ENCODE results near the gene STK39. TPM values are rescaled to one million over a fixed set of nuclear protein-coding genes. Genes with fewer than 3 reads are reported as not detected.

Gene STK39
- total and polyA plus RNA-seq, 9 of the 15 experiments (the other 6 are each of a cell fraction or from before 2014, with no cell fraction given): 0.19 to 0.76 (median 0.51) TPM

- TF ChIP-seq THRA (IDR thresholded peaks at IDR 0.05): no peak
- no peak for TF ChIP-seq ZBTB12 (CRISPR knock-in tag; IDR thresholded peaks at IDR 0.05)
- TF ChIP-seq SIN3B (IDR thresholded peaks at IDR 0.05; ENCODE audit: low read depth): no peak
- TF ChIP-seq ATF4 (CRISPR knock-in tag; IDR thresholded peaks at IDR 0.05): no peak
These were observed 102.4 kb downstream of the STK39 start (continued) for GRCh38 chr2:168145011-168145410.

GRCh38 chr2:168143813-168144212, 103.6 kb downstream of the STK39 start:
- WGBS (ENCODE audit: insufficient coverage, low coverage, missing lambda C conversion rate): 2% methylated on average over 3 of the region's 3 CpGs
- H3K27me3 ChIP-seq (ENCODE audit: control insufficient read depth in 2 of 2, insufficient read depth in 2 of 2, low read length in 2 of 2): peaks cover 0 to 5% of the 10 kb centered on the region in 2 experiments; a peak in 1 of 5 replicates
- H3K36me3 ChIP-seq (ENCODE audit: control insufficient read depth, insufficient read depth, low read length): no peaks in the 10 kb centered on the region
- DNase-seq (ENCODE audit: extremely low read depth in 1 of 4, low spot score in 3 of 4) (no peak), ATAC-seq (no peak), FAIRE-seq (no peak)
- H3K79me2 ChIP-seq (ENCODE audit: control insufficient read depth, insufficient read depth, low read length): no peaks in the 10 kb centered on the region
- no peak overlapping the region for H3K9ac ChIP-seq (ENCODE audit: insufficient read depth in 1 of 2, low read depth in 2 of 2, low read length in 2 of 2)
- H4K20me1 ChIP-seq (replicated peaks; ENCODE audit: control insufficient read depth, insufficient read depth, low read length): no peaks in the 10 kb centered on the region
- no peaks in the 10 kb centered on the region for H3K4me1 ChIP-seq (replicated peaks in 1 of 2; ENCODE audit: control insufficient read depth in 2 of 2, insufficient read depth in 2 of 2, low read length in 2 of 2)
- POLR2A ChIA-PET: interaction anchor here (0.6 kb wide), 1 partner anchor 14 kb away, joined by 3 read pairs; no protein-coding TSS in a partner anchor
- H3K27ac ChIP-seq (ENCODE audit: extremely low read depth, low read depth, low read length): no peak overlapping the region
- H3K9me1 ChIP-seq (ENCODE audit: control insufficient read depth, insufficient read depth, low read length): no peaks in the 10 kb centered on the region
- H3K9me3 ChIP-seq (replicated peaks; ENCODE audit: control insufficient read depth, insufficient read depth, low read depth, low read length): no peaks in the 10 kb centered on the region
- no TSS peak for BruUV-seq (replicated peaks)
- no peak overlapping the region for H3K4me2 ChIP-seq (ENCODE audit: insufficient read depth, low read length)
- in situ Hi-C loops (cut with MboI): no loop called here
- H3K4me3 ChIP-seq: no peak overlapping the region
- CTCF ChIA-PET (ENCODE audit: low intra/inter-chr PET ratio): no interaction called here
- intact Hi-C loops (cut with micrococcal nuclease): loop anchor here (10.0 kb wide), 1 partner anchor 781 kb away; no protein-coding TSS in a partner anchor
- no peak overlapping the region for H2AFZ ChIP-seq (ENCODE audit: low read depth, low read length)
- TF ChIP-seq ZNF184 (CRISPR knock-in tag; IDR thresholded peaks at IDR 0.05) (no peak), NKRF (IDR thresholded peaks at IDR 0.05; ENCODE audit: borderline replicate concordance) (no peak), VEZF1 (CRISPR knock-in tag; IDR thresholded peaks at IDR 0.05) (no peak), POLR2H (tag; IDR thresholded peaks at IDR 0.05; ENCODE audit: low read depth) (no peak), FOXA1 (IDR thresholded peaks at IDR 0.05; ENCODE audit: borderline replicate concordance) (no peak), KLF13 (tag; IDR thresholded peaks at IDR 0.05; ENCODE audit: borderline replicate concordance, low read depth) (no peak), EP300 (IDR thresholded peaks at IDR 0.05; ENCODE audit: low read length) (no peak), XRCC5 (IDR thresholded peaks at IDR 0.05; ENCODE audit: low read depth, low read length) (no peak), ZNF134 (CRISPR knock-in tag; conservative IDR thresholded peaks at IDR 0.05) (no peak), ZNF444 (CRISPR knock-in tag; IDR thresholded peaks at IDR 0.05) (no peak), SIRT6 (IDR thresholded peaks at IDR 0.05; ENCODE audit: low read depth, low read length) (no peak)

Data from K562 (cell line).